ENCODE data around the gene CDA.
"Not testable (repeated sequence)": the region's sequence is repeated elsewhere in the genome, so short reads cannot be mapped to it uniquely, and the experiment has no call there.

The CDA gene

DNA sequence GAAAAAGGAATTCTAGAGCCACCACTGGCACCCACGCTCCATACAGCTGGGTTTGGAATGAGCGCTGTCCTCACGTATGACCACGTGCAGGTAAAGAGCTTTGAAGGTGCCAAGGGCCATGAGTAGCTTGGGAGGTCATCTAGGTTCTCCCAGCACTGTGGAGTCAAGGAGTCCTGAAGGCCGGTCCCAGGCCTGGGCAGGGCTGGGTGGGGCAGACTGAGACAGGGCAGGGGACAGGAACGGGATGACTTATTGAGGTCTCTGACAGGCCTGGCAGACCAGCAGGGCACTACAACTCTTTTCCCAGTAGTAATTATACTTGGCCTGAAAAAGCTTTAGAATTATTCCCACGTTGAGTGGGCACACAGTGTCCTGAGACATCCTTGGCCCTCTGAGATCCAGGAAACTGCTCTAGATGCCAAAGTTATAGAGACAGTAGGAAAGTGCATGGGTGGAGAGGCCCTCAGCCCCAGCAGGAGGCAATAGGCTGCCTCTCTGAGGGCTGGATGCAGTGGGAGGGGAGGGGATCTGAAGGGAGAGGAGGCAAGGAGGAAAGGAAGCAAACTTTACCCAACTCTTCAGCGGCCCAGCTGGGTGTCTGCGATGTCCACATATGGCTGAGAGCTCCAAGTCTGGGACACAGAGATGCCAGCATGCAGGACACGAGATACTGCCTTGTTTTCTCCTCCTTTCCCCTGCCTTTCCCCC, 1.8 kb upstream of the CDA start:
- DNase-seq (ENCODE audit: low read depth in 3 of 3) = no peak

DNA sequence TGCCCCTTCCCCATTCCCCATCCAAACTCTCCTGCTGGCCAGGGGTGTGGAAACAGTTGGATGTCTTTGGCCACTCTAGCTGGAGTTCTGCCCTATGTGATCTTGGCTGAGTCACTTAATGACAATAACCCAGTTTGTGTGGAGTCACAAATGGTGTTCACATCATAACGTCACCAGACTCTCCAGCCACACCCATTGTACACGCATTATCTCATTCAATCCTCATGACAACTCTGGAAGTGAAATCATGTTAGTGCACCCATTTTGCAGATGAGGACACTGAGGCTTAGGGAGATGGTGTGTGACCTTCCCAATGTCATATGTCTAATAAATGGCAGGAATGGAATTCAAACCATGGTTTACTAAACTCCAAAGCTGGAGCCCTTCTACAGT, 1.2 kb upstream of the CDA start:
- DNase-seq (ENCODE audit: low read depth in 3 of 3) = no peak

DNA sequence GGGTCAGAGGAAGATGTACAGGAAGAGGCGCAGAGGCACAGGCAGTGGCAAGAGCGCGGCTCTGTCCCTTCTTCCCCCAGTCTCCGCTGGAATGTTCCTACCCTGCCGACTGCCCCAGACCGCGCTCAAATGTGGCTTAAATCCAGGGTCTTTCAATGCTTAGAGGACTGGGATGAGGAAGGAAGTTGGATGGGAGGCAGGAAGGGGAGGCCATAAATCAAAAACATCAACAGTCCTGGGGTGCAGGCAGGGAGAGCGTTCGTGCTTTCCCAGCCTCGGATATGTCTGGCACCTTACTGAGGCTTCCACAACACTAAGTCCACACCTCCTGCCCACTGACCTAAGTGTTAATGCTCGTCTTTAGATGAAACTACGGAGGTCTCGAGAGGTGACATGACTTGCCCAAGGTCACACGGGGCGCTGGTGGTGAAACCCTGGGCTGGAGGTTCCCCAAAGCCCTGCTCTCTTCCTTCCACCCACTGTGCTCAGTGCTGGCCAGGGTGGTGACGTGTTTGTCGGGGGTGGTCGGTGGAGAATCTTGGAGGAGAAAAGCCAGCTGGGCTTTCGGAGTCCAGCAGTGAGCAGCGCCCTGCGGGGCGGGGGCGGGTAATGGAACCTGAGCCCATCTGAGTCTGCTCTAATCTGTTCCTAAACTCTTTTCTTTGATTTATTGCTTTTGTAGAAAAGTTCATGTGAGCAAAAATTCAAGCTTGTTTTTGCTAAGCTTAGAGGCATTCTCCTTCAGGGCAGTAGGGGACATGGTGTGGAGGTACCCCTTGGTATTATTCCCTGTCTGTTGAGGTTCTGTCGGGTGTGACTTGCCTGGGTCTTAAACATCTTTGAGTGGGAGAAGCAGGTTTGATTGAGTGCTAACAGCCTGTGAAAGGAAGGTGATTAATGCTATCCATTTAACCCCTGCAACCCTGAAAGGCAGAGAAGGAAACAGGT, 708 bp downstream of the CDA start:
- no peak for DNase-seq (ENCODE audit: low read depth in 3 of 3)

DNA sequence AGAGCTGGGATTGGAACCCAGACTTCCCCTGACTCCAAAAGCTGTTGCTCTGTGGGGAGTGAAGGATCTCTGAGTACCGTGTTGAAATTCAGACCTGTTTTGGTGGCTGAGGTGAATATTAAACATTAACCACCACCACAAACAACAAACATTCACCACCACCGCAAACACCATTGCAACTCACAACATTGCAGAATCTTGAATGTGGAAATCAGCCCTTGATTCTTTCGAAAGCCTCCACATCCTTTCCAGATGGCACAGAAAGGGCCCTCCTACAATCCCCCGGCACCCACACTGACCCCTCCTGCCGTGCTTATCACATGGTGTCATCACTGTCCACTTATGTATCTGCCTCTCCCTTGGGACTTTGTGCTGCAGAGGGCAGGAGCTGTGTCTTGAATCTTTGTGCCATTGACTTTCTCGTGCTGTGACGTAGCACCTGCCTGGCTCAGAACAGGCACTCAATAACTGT, 1.4 kb downstream of the CDA start:
- no peak for DNase-seq (ENCODE audit: low read depth in 3 of 3)

DNA sequence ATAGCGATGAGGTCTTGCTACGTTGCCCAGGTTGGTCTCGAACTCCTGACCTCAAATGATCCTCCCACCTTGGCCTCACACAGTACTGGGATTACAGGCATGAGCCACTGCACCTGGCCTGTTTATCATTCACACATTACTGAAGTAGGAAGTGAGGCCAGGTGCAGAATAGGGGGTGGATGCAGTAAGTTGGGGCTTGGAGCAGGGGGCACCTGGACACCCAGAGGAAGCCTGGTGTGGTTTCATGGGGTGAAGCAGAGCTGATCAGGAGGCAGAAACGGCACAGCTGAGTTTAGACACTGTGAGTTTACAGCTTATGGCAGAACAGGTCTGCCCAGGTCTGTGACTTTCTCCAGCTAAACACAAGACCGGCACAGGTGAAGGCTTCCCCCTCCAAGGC, 4.9 kb downstream of the CDA start:
- no peak for DNase-seq (ENCODE audit: low read depth in 3 of 3)

DNA sequence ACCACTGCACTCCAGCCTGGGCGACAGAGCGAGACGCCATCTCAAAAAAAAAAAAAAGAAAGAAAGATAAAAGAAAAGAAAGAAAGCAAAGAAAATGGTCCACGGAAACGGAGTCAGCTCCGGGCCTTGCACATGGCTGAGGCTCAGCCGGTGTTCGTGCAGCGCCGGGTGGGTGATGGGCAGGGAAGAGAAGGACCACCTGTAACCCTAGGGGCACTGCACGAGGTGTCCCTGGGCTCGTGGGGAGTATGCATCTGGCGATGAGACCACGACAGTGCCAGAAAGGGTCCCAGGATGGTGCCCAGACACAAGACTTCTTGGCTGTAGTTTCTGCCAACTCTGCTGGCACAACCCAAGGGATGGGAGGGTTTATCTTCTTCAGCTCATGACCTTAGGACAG, 5.8 kb downstream of the CDA start:
- DNase-seq (ENCODE audit: low read depth in 3 of 3) = no peak

DNA sequence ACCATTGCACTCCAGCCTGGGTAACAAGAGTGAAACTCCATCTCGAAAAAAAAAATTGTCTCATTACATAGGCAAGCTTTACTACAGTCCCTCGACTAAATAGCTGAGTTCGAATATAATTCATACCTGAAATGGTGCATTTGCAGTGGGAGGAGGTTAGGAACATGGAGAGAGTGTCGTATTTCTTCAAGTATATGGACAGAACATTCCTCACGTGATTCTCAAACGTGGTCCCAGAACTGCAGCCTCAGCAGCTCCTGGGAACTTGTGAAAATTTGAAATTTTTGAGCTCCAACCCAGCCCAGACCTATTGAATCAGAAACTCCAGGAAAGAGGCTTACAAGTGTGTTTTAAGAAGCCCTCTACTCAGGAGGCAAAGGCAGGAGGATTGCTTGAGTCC, 7.2 kb downstream of the CDA start:
- no peak for DNase-seq (ENCODE audit: low read depth in 3 of 3)

DNA sequence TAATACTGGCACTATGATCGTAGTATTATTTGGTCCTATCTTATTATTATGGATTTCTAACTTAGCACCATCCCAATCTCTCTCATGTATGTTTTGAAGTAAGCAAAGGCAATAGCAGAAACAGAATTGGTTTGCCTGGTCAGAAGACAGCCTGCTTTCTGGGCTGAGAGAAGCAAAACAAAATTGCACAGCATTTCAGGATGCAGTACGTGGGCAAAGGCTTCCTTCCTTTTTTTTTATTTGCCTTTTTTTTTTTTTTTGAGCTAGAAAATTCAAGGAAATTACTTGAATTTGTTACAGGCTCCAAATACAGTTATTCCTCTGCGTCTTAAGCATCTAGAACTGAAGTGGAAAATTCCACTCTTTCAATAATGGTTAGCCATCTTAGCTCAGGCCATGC, 8.8 kb downstream of the CDA start:
- no peak for DNase-seq (ENCODE audit: low read depth in 3 of 3)

DNA sequence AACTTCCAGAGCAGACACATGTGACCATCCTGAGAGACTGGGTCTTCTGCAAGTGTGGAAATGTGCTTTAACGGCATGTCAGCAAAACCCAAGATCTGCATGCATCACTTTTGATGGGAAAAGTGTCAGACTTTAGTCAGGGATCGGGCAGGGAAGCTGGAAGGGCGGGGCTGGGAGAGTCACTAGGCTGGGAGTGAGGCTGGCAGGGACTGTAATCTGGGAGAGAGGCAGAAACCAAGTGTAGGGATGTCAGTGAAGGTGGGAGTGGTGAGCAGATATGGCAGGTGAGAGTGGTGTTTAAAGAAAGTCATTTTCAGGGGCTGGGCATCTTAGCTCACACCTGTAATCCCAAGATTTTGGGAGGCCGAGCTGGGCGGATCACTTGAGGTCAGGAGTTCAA, 11.3 kb downstream of the CDA start:
- DNase-seq (ENCODE audit: low read depth in 3 of 3) = no peak

DNA sequence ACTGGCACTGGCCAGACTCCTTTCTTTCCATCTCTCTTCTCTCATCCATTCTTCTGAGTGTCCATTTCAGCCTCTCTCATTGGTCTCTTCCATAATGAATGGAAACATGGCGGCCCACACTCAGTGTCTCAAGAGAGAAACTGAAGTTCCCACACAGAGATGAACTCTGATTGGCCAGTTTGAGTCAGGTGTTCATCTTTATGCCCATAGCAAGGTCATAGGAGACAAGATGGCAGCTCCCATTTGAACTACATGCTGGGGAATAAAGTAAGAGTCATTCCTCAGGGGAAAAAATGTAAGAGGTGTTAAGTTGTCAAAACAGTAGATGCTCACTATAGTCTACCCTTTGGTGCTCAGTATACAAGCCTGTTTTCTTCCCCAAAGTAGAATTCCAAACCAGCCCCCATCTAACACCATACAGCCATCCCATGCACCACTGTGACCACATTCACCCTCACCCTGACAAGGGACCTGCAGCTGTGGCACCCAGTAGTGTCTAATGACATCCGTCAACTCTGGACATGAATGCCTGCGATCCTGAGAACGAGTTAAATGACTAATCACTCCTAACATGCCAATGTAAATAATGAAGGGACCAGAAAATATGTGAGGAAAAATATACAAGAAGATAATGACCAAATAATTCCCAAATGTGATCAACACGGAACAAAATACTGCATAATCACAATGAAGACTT, 12.4 kb downstream of the CDA start:
- no peak for DNase-seq (ENCODE audit: low read depth in 3 of 3)

DNA sequence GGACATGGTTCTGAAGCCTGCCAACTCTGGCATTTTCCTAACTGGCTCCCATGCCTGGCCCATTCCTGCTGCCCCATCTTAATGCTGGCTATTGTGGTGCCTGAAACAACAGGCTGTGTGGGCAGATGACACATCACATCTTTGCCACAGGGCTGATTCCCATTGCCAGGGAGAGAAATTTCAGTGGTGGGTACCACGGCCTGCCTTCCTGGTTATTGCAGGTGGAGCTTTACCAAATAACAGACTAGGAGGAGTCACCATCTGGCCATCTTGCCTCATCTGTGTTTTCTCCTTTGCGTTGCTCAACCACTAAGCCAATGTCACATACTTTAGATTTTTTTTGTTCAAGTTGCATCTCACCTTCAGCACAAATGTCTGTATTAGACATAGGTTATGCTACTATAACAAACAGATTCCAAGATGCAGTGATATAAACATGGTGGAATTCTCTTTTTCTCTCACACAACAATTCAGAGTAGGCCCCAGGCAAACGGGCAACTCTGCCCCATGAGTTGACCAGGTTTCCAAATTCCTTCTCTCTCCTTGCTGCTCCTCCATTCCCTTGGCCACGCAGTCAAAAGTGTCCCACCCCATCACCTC, 14.1 kb downstream of the CDA start:
- DNase-seq (ENCODE audit: low read depth in 3 of 3) = no peak

DNA sequence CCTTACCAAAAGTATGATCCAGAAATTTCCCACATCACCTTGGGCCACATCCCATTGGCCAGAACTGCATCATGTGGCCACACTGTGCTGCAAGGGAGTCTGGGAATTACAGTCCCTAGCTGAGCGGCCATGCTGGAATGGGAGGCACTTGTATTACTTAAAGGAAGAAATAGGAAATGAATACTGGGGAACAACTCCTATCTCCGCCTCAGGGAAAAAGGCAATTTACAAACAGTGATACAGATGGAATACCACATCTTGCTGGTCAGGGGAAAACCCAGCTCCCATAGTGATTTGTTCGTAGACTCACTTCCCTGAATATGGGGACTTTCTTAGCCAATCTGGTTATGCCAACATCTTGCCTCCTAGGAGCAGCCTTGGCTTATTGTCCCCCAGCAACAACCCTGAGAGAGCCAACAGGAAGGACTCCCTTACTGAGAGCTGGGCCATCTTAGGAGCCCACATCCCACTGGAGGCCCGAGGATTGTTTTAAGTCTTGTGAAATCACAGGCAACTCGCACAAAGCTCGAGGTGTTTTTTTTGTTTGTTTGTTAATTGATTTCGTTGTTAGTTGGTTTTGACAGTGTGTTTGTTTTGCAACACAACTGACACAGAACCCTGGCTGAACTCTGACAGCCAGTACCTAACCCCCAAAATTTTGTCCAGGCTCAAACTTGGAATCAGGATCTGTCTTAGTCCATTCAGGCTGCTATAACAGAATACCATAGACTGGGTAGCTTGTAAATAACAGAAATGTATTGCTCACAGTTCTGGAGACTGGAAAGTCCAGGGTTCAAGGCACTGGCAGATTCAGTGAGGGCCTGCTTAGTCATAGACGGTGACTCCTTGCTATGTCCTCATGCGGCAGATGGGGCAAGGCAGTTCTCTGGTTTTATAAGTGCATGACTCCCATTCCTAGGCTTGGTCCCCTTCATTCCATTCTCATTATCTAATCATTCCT, 14.9 kb downstream of the CDA start:
- DNase-seq (ENCODE audit: low read depth in 3 of 3) = no peak

DNA sequence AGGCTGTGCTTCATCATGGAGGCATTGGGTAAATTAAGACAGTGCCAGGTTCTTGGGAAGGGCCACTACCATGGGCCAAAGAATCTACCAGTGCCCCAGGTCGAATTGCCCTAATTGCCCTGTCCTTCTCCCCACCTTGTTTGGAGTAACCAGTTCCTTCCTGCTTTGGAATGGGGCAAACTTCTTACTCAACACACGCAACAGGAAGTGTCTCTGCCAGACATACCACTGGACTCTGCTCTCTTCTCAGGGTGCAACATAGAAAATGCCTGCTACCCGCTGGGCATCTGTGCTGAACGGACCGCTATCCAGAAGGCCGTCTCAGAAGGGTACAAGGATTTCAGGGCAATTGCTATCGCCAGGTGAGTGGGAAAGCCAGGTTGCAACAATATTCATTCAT, 15.8 kb downstream of the CDA start:
- DNase-seq (ENCODE audit: low read depth in 3 of 3) = no peak

DNA sequence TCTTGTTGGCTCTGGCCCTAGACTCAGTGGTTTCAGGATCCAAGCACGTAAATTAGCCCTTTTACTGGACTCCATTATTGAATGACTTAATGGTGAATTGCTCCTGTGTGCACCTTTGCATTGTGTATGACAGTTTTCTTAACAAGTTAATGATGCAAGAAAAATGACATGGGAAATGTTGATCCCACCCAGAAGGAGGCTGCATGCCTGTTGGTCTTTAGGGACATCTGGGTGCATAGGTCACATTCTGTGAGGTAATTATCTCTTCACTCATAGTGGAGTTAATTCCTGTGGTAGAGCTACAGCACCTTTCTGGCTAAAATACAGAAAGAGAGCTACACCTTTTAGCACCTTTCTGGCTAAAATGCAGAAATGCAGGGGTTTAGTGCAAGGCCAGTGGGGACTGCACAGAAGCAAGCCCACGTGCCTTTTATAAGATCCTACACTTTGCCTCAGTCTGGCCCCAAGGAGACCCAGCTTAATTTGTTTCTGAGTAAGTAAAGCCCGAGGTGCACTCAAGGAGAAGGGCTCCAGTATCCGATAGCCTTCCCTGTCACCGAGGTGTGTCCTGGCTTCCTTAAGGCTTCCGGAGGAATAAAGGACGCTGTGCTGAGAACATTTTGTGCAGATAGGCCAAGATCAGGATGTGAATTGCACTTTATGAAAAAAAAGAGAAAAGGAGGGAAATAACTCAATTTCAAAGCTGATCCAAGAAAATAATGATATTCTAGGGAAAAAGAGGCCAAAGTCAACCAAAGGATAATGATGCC, 18.1 kb downstream of the CDA start:
- not testable (repeated sequence) for DNase-seq (ENCODE audit: low read depth in 3 of 3)

DNA sequence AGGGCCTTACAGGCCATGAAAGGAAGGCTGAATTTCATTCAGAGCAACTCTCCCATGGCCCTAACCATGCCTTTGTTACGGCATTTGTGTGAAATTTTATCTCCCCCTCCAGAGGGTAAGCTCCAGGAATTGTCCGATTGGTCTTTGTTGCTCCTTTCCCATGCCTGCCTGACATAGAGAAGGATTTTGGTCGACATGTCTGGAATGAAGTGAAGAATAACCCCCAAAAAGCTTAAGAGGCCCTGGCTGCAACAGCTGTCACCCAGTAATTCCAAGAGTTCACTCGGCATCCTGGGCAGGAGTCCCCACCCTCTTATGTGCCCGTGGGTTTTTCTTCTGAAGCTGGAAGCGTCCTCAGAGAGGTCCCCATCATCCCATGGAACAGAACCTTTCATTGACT, 20.6 kb downstream of the CDA start:
- DNase-seq (ENCODE audit: low read depth in 3 of 3) = no peak

DNA sequence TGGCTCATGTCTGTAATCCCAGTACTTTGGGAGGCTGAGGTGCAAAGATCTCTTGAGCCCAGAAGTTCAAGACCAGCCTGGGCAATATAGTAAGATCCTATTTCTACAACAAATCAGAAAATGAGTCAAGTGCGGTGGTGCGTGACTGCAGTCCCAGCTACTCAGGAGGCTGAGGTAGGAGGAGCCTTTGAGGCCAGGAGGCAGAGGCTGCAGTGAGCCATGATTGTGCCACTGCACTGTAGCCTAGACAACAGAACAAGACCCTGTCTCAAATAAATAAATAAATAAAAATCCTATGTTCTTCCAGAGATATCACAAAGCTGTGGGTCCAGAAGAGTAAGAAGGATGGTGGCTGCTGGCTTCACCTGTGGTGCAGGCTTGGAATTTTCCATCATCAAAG, 22.1 kb downstream of the CDA start:
- DNase-seq (ENCODE audit: low read depth in 3 of 3) = no peak

DNA sequence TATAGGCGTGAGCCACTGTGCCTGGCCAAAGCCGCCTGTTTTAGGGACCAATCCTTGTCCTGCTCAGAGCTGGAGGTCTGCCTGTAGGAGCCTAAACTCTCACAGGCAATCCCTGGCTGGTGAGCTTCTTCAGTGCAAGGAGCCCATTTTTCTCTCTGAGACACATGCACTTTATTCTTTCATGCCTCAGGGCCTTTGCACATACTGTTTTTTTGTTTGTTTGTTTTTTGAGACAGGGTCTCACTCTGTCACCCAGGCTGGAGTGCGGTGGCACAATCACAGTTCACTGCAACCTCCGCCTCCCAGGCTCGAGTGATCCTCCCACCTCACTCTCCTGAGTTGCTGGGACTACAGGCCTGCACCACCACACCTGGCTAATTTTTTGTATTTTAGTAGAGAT, 22.8 kb downstream of the CDA start:
- DNase-seq (ENCODE audit: low read depth in 3 of 3) = no peak

DNA sequence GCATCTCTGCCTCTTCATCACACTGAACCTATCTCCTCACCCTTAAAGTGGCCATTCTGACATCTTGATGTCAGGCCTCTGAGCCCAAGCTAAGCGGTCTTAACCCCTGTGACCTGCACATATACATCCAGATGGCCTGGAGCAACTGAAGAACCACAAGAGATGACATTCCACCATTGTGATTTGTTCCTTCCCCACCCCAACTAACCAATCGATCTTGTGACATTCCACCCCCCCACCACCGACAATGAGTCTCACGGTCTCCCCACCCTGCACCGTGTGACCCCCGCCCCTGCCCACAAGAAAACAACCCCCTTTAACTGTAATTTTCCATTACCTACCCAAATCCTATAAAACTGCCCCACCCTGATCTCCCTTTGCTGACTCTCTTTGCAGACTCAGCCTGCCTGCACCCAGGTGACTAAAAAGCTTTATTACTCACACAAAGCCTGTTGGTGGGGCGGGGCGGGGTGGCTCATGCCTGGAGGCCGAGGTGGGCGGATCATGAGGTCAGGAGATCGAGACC, 23.4 kb downstream of the CDA start:
- DNase-seq (ENCODE audit: low read depth in 3 of 3) = no peak

DNA sequence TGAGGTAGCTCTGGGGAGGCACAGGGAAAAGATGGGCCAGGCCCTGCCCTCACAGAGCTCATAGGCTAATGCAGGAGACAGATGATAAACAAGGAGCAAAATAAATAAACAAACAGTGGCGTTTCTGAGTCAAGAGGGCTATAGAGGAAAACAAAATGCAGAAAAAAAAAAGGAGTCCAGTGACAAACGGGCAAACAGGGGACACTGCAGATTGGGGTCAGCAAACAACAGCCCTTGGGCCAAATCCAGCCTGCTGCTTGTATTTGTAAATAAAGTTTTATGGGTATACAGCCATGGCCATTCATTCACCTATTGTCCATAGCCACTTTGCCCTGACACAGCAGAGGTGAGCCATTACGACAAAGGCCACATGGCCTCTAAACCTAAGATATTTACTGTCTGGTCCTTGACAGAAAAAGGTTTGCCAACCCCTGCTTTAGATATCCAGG, 25.3 kb downstream of the CDA start:
- DNase-seq (ENCODE audit: low read depth in 3 of 3) = no peak
